SK-N-SH treated with all-trans-retinoic acid at 6 μM for 48 hours (cell line): ENCODE data around the gene ASCL1.

Source experiments
- PPARA ChIP-seq: fragments of 250-450 bp; sonication (Bioruptor Pico); IDR thresholded peaks from 2 replicates; pipeline ENCODE4 v1.5.0; 2020; ENCODE audit warnings: mild to moderate bottlenecking, borderline replicate concordance
- RARB ChIP-seq: fragments of 250-450 bp; sonication (Bioruptor Pico); IDR thresholded peaks from 2 replicates; pipeline ENCODE4 v1.8.0; 2021; ENCODE audit warnings: mild to moderate bottlenecking, moderate library complexity
- ZNF565 ChIP-seq: fragments of 450-650 bp; formaldehyde crosslinking; conservative IDR thresholded peaks from 2 replicates; pipeline ENCODE4 v1.5.0; 2020; ENCODE audit warnings: low read depth, mild to moderate bottlenecking, moderate library complexity
- ZNF70 ChIP-seq: fragments of 450-650 bp; formaldehyde crosslinking; IDR thresholded peaks from 2 replicates; pipeline ENCODE4 v1.5.0; 2020; ENCODE audit warnings: mild to moderate bottlenecking, moderate library complexity

DNA sequence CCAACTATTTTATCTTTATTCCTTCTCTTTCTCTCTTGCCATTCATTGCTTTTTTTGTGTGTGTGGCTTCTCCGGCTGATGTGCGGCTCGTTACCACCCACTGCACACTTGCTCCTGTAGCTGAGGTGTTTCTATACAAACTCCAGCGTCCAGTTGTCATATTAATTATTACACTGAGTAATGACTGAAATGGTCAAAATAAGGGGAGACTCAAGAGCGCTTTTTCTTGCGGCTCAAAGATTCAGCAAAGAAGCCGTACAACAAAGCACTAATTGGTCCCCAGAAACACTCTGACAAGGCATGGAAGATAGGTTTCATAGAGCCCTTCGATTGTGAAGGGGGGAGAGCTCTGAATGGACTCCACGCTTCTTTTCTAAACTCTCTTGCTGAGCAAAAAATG, 5.6 kb upstream of the ASCL1 start:
- no peak for TF ChIP-seq RARB (CRISPR knock-in tag)
- no peak for TF ChIP-seq ZNF70 (CRISPR knock-in tag)
- no peak for TF ChIP-seq ZNF565 (CRISPR knock-in tag)
- no peak for TF ChIP-seq PPARA
